Measurements from ENCODE around the gene RSL24D1.

GRCh38 chr15:55226127-55226526 is 29.4 kb upstream of the RSL24D1 start:
- TF ChIP-seq ZBTB33 (IDR thresholded peaks at IDR 0.05; ENCODE audit: extremely low read depth, insufficient replicate concordance, low read length), result no peak
- no peak for TF ChIP-seq SIN3A (IDR thresholded peaks at IDR 0.05; ENCODE audit: low read depth)
- no peak for TF ChIP-seq CTCF (IDR thresholded peaks at IDR 0.05 in 2 of 3, conservative IDR thresholded peaks at IDR 0.05 in 1 of 3; ENCODE audit: borderline replicate concordance in 1 of 3, insufficient read depth in 1 of 3, low read depth in 2 of 3, low read length in 2 of 3)
- no peak for TF ChIP-seq EZH2phosphoT487 (IDR thresholded peaks at IDR 0.05; ENCODE audit: borderline replicate concordance)
- TF ChIP-seq POLR2A (IDR thresholded peaks at IDR 0.05; ENCODE audit: borderline replicate concordance, extremely low read depth, insufficient read depth, insufficient read length), result no peak
- TF ChIP-seq POLR2AphosphoS5 (IDR thresholded peaks at IDR 0.05; ENCODE audit: low read depth, low read length), result no peak
- no peak for TF ChIP-seq CEBPB (IDR thresholded peaks at IDR 0.05; ENCODE audit: low read depth)
- no peak for TF ChIP-seq REST (IDR thresholded peaks at IDR 0.05; ENCODE audit: low read depth)
- no peak for TF ChIP-seq MAX (IDR thresholded peaks at IDR 0.05)
- no peak for TF ChIP-seq RAD21 (IDR thresholded peaks at IDR 0.05; ENCODE audit: low read depth)
- TF ChIP-seq JUND (IDR thresholded peaks at IDR 0.05), result no peak
- TF ChIP-seq EZH2 (IDR thresholded peaks at IDR 0.05), result no peak
